ENCODE results near the gene ZNF691.

DNA sequence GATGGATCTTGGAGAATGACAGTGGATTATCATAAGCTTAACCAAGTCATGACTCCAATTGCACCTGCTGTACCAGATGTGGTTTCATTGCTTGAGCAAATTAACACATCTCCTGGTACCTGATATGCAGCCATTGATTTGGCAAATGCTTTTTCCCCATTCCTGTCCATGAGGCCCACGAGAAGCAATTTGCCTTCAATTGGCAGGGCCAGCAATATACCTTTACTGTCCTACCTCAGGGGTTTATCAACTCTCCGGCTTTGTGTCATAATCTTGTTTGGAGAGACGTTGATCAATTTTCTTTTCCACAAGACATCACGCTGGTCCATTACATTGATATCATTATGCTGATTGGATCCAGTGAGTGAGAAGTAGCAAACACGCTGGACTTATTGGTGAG, 20.1 kb downstream of the ZNF691 start:
- TF ChIP-seq, protein P1, sequence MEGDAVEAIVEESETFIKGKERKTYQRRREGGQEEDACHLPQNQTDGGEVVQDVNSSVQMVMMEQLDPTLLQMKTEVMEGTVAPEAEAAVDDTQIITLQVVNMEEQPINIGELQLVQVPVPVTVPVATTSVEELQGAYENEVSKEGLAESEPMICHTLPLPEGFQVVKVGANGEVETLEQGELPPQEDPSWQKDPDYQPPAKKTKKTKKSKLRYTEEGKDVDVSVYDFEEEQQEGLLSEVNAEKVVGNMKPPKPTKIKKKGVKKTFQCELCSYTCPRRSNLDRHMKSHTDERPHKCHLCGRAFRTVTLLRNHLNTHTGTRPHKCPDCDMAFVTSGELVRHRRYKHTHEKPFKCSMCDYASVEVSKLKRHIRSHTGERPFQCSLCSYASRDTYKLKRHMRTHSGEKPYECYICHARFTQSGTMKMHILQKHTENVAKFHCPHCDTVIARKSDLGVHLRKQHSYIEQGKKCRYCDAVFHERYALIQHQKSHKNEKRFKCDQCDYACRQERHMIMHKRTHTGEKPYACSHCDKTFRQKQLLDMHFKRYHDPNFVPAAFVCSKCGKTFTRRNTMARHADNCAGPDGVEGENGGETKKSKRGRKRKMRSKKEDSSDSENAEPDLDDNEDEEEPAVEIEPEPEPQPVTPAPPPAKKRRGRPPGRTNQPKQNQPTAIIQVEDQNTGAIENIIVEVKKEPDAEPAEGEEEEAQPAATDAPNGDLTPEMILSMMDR (IDR thresholded peaks at IDR 0.05; ENCODE audit: low read length), result no peak
- TF ChIP-seq EZH2 (IDR thresholded peaks at IDR 0.05; ENCODE audit: borderline replicate concordance, low read length), result no peak

Data from OCI-LY1 (cell line).